OCI-LY3 (cell line): ENCODE measurements around the gene MARF1.
"Not testable (repeated sequence)": the region's sequence is repeated elsewhere in the genome, so short reads cannot be mapped to it uniquely, and the experiment has no call there.

Experiments used
- H2AFZ ChIP-seq: fragments of 200-600, 300-600 bp; shearing (Covaris generic); 2 replicates; pipeline ENCODE4 v1.6.0; 2014; ENCODE audit warnings: antibody characterized with exemption, low read depth, low read length
- H3K27ac ChIP-seq: fragments of 200-600, 300-600 bp; sonication (generic); 2 replicates; pipeline ENCODE4 v1.5.1; 2014; ENCODE audit warnings: mild to moderate bottlenecking, low read length, moderate library complexity, mixed read lengths
- H3K27me3 ChIP-seq: fragments of 200-600, 300-600 bp; sonication (generic); 2 replicates; pipeline ENCODE4 v1.6.1; 2014; ENCODE audit warnings: low read depth, low read length, mixed read lengths
- H3K36me3 ChIP-seq: fragments of 200-600, 300-600 bp; sonication (generic); replicated peaks from 2 replicates; pipeline ENCODE3; 2014; ENCODE audit warnings: low read depth, low read length, mixed read lengths
- H3K4me1 ChIP-seq: fragments of 300-600, 200-600 bp; sonication (generic); 2 replicates; pipeline ENCODE4 v1.6.1; 2014; ENCODE audit warnings: low read length, mixed read lengths
- H3K4me2 ChIP-seq: fragments of 200-600, 300-600 bp; sonication (generic); 2 replicates; pipeline ENCODE4 v1.6.1; 2014; ENCODE audit warnings: low read length, mixed read lengths
- H3K4me3 ChIP-seq: fragments of 300-600, 200-600 bp; sonication (generic); 2 replicates; pipeline ENCODE4 v1.5.1; 2014; ENCODE audit warnings: antibody characterized with exemption, mild to moderate bottlenecking, low read length, moderate library complexity
- H3K79me2 ChIP-seq: fragments of 300-600, 200-600 bp; shearing (Covaris generic); 2 replicates; pipeline ENCODE4 v1.6.1; 2014; ENCODE audit warnings: mild to moderate bottlenecking, low read length, mixed read lengths
- H3K9ac ChIP-seq: fragments of 300-600, 200-600 bp; shearing (Covaris generic); 2 replicates; pipeline ENCODE4 v1.6.0; 2014; ENCODE audit warnings: mild to moderate bottlenecking, low read length, moderate library complexity
- H3K9me3 ChIP-seq: fragments of 200-600, 300-600 bp; shearing (Covaris generic); 2 replicates; pipeline ENCODE4 v1.6.1; 2014; ENCODE audit warnings: low read length, mixed read lengths; ENCODE audit not compliant: insufficient read depth
- H4K20me1 ChIP-seq: fragments of 200-600, 300-600 bp; sonication (generic); 2 replicates; pipeline ENCODE4 v1.6.1; 2016; ENCODE audit warnings: low read length, mixed read lengths; ENCODE audit not compliant: insufficient read depth
- CTCF ChIP-seq: fragments of 200-600, 300-600 bp; sonication (generic); IDR thresholded peaks from 2 replicates; pipeline ENCODE4 v1.5.1; 2014; ENCODE audit warnings: antibody characterized with exemption, low read length, low read depth
- EZH2phosphoT487 ChIP-seq: fragments of 200-600 bp; shearing (Covaris generic); IDR thresholded peaks from 2 replicates; pipeline ENCODE4 v1.6.1; 2018; ENCODE audit warnings: antibody characterized with exemption, mixed run types, low read depth

Gene MARF1

GRCh38 chr16:15649727-15650018 is 6.7 kb upstream of the MARF1 start:
- Histone ChIP-seq H3K4me1 (peaks cover 49% of the 10 kb centered on the region), H2AFZ (peak overlapping the region; percentile 89; the same call in 1 of the 2 replicates), H4K20me1 (peaks cover 27% of the 10 kb centered on the region), H3K79me2 (peaks cover 52% of the 10 kb centered on the region), H3K27ac (peak overlapping the region; percentile 38; the same call in 1 of the 2 replicates), H3K36me3 (peaks cover 21% of the 10 kb centered on the region), H3K4me3 (peak overlapping the region; percentile 78), H3K9me3 (no peaks in the 10 kb centered on the region), H3K27me3 (no peaks in the 10 kb centered on the region), H3K9ac (peak overlapping the region; percentile 61), H3K4me2 (peak overlapping the region; percentile 92)
- no peak for TF ChIP-seq CTCF
- no peak for TF ChIP-seq EZH2phosphoT487

GRCh38 chr16:15649311-15649710 is 6.4 kb upstream of the MARF1 start:
- not testable (repeated sequence) for H3K9me3 ChIP-seq, H3K27me3 ChIP-seq, H2AFZ ChIP-seq
- H3K4me1 ChIP-seq = peaks cover 52% of the 10 kb centered on the region
- peak overlapping the region; percentile 38; the same call in 1 of the 2 replicates for H3K27ac ChIP-seq
- peaks cover 48% of the 10 kb centered on the region for H3K79me2 ChIP-seq
- H4K20me1 ChIP-seq = peaks cover 23% of the 10 kb centered on the region
- H3K36me3 ChIP-seq = peaks cover 19% of the 10 kb centered on the region
- H3K9ac ChIP-seq = peak overlapping the region; percentile 61
- H3K4me3 ChIP-seq = peak overlapping the region; percentile 78
- peak overlapping the region; percentile 92 for H3K4me2 ChIP-seq

- H3K79me2 ChIP-seq = peaks cover 38% of the 10 kb centered on the region
- no peaks in the 10 kb centered on the region for H3K9me3 ChIP-seq
- peaks cover 60% of the 10 kb centered on the region for H3K4me1 ChIP-seq
- no peak overlapping the region for H3K9ac ChIP-seq
- H3K27ac ChIP-seq = no peak overlapping the region
- peaks cover 14% of the 10 kb centered on the region for H4K20me1 ChIP-seq
- no peak overlapping the region for H2AFZ ChIP-seq
- H3K4me2 ChIP-seq = no peak overlapping the region
- no peaks in the 10 kb centered on the region for H3K27me3 ChIP-seq
- no peak overlapping the region for H3K4me3 ChIP-seq
- TF ChIP-seq CTCF (no peak), EZH2phosphoT487 (no peak)
- H3K36me3 ChIP-seq = peaks cover 12% of the 10 kb centered on the region
Measured at GRCh38 chr16:15648135-15648730, 5.3 kb upstream of the MARF1 start.

- Histone ChIP-seq H3K79me2 (peaks cover 30% of the 10 kb centered on the region), H3K27ac (peak overlapping the region; percentile 13; the same call in 1 of the 2 replicates), H4K20me1 (peaks cover 6% of the 10 kb centered on the region), H3K4me2 (peak overlapping the region; percentile 39), H3K36me3 (peaks cover 5% of the 10 kb centered on the region), H3K27me3 (no peaks in the 10 kb centered on the region), H3K4me3 (no peak overlapping the region), H2AFZ (peak overlapping the region; percentile 66; the same call in 1 of the 2 replicates), H3K4me1 (peaks cover 57% of the 10 kb centered on the region), H3K9me3 (no peaks in the 10 kb centered on the region), H3K9ac (0 out of 2 replicates have a peak overlapping the region, but pooled peaks have one; percentile 6)
- no peak for TF ChIP-seq EZH2phosphoT487
- no peak for TF ChIP-seq CTCF
Measured at GRCh38 chr16:15647294-15648014, 4.5 kb upstream of the MARF1 start.

- H3K4me3 ChIP-seq, H3K9me3 ChIP-seq, H3K27me3 ChIP-seq, H4K20me1 ChIP-seq, H3K36me3 ChIP-seq: not testable (repeated sequence)
- Histone ChIP-seq H3K4me1 (peaks cover 50% of the 10 kb centered on the region), H3K79me2 (peaks cover 29% of the 10 kb centered on the region), H3K4me2 (peak overlapping the region; percentile 39), H3K9ac (peak overlapping the region; percentile 6; the same call in 1 of the 2 replicates), H3K27ac (peak overlapping the region; percentile 13; the same call in 1 of the 2 replicates), H2AFZ (peak overlapping the region; percentile 66; the same call in 1 of the 2 replicates)
Measured at GRCh38 chr16:15646557-15647293, 3.8 kb upstream of the MARF1 start.
